Body of pancreas (tissue), 4 donors: ENCODE results near the gene GFRA1. TPM values are rescaled to one million over a fixed set of nuclear protein-coding genes. Genes with fewer than 3 reads are reported as not detected.
A peak's percentile ranks its signal among the peaks of the same experiment; 100 is the strongest.

ENCODE experiments used
- ATAC-seq: fragments of 150-250 bp; one replicate; pipeline ENCODE4 v1.9.1; 2016
- DNase-seq, 4 donors: peaks; one replicate each; pipeline ENCODE4 v3.0.0-alpha.2; 2019
- H3K27ac ChIP-seq, 4 donors: fragments of 200-600 bp; sonication (generic); 1 replicate in 3 of 4; 2 replicates in 1 of 4; pipeline versions ENCODE4 v1.5.1 to v1.6.1; 2016 to 2019; ENCODE audit warnings: mild to moderate bottlenecking in 1 of 4, mixed read lengths in 1 of 4, moderate library complexity in 1 of 4
- H3K27me3 ChIP-seq, 2 donors: fragments of 200-600 bp; sonication (generic); one replicate each; pipeline ENCODE4 v1.6.0; 2016; ENCODE audit warnings: mild to moderate bottlenecking in 1 of 2
- H3K36me3 ChIP-seq, 2 donors: fragments of 200-600 bp; sonication (generic); replicated peaks in 1 of 2; 2 replicates each; pipeline ENCODE4 v1.5.1; 2016; ENCODE audit warnings: low read depth in 2 of 2; ENCODE audit not compliant: insufficient read depth in 1 of 2
- H3K4me1 ChIP-seq: fragments of 200-600 bp; sonication (generic); one replicate; pipeline ENCODE4 v1.6.0; 2016
- H3K4me3 ChIP-seq, 2 donors: fragments of 200-600 bp; sonication (generic); 1 replicate in 1 of 2; 2 replicates in 1 of 2; pipeline ENCODE4 v1.5.1; 2016 to 2019
- H3K9me3 ChIP-seq, 3 donors: fragments of 200-600 bp; sonication (generic); 1 replicate in 2 of 3; 2 replicates in 1 of 3; pipeline ENCODE4 v1.5.1; 2016
- CTCF ChIP-seq, 7 experiments: fragments of 450-650 bp in 4 of 7; fragments of 200-600 bp in 3 of 7; sonication (generic) in 3 of 7; IDR thresholded peaks; one replicate each; pipeline ENCODE4 v1.5.1; 2016 to 2019; ENCODE audit warnings: antibody characterized with exemption in 7 of 7
- POLR2A ChIP-seq, 3 donors: fragments of 450-650 bp; IDR thresholded peaks; one replicate each; pipeline ENCODE4 v1.6.1; 2016; ENCODE audit warnings: antibody characterized with exemption in 3 of 3, mild to moderate bottlenecking in 2 of 3
- WGBS, 2 donors: methylation state at CpG; one replicate each; pipeline ENCODE4 v1.1.5; 2017; 5-methylcytosine and 5-hydroxymethylcytosine counted together
- intact Hi-C: fragments of 100-400 bp; cut with DNase I; formaldehyde crosslinking; loops from one replicate; pipeline ENCODE4 v1.15.1; 2023
- total RNA-seq, 2 donors: library from RNA; depleted of rRNA; stranded (reverse); fragments of >200 nt; gene quantifications; one replicate each; pipeline ENCODE4 v1.1.0, GENCODE V29; 2016

Gene GFRA1
- total RNA-seq, 2 donors from 2014 or later = 4.2 to 6.9 TPM

GRCh38 chr10:116063107-116063506, 209.9 kb downstream of the GFRA1 start:
- Histone ChIP-seq H3K27ac (no peak overlapping the region), H3K27me3 (no peaks in the 10 kb centered on the region), H3K4me1 (no peaks in the 10 kb centered on the region), H3K36me3 (no peaks in the 10 kb centered on the region), H3K4me3 (no peak overlapping the region), H3K9me3 (no peaks in the 10 kb centered on the region)
- no peak for DNase-seq
- intact Hi-C loops = no loop called here
- no peak for ATAC-seq
- TF ChIP-seq POLR2A (IDR thresholded peaks at IDR 0.05) (no peak), CTCF (IDR thresholded peaks at IDR 0.05) (no peak)
- WGBS, 2 donors = 70 to 73% methylated on average over 4 of the region's 4 CpGs

GRCh38 chr10:116060864-116061263, 212.1 kb downstream of the GFRA1 start:
- DNase-seq (no peak), ATAC-seq (no peak)
- 77 to 81% methylated on average over 7 of the region's 7 CpGs for WGBS, 2 donors
- TF ChIP-seq CTCF (IDR thresholded peaks at IDR 0.05) (no peak), POLR2A (IDR thresholded peaks at IDR 0.05) (no peak)
- intact Hi-C loops = no loop called here
- H3K9me3 ChIP-seq = no peaks in the 10 kb centered on the region
- H3K36me3 ChIP-seq = no peaks in the 10 kb centered on the region
- H3K27me3 ChIP-seq = no peaks in the 10 kb centered on the region
- no peak overlapping the region for H3K4me3 ChIP-seq
- H3K4me1 ChIP-seq = no peaks in the 10 kb centered on the region
- H3K27ac ChIP-seq = no peak overlapping the region

- H3K4me3 ChIP-seq = no peak overlapping the region
- 88 to 95% methylated on average over 4 to 7 of the region's 7 CpGs for WGBS, 2 donors
- no peaks in the 10 kb centered on the region for H3K9me3 ChIP-seq
- no peak overlapping the region for H3K27ac ChIP-seq
- no peak for DNase-seq
- H3K27me3 ChIP-seq = no peaks in the 10 kb centered on the region
- TF ChIP-seq CTCF (IDR thresholded peaks at IDR 0.05) = no peak
- TF ChIP-seq POLR2A (IDR thresholded peaks at IDR 0.05) = no peak
- no peaks in the 10 kb centered on the region for H3K36me3 ChIP-seq
- H3K4me1 ChIP-seq = no peaks in the 10 kb centered on the region
- intact Hi-C loops = no loop called here
- ATAC-seq = no peak
These were observed 213.7 kb downstream of the GFRA1 start for GRCh38 chr10:116059320-116059719.

- Histone ChIP-seq H3K27ac (no peak overlapping the region), H3K4me3 (no peak overlapping the region), H3K4me1 (no peaks in the 10 kb centered on the region), H3K36me3 (no peaks in the 10 kb centered on the region), H3K27me3 (no peaks in the 10 kb centered on the region), H3K9me3 (no peaks in the 10 kb centered on the region)
- WGBS, 2 donors = 79 to 84% methylated on average over 10 to 11 of the region's 11 CpGs
- peak in 3 of 4 donors; percentile 18 to 41 (median 19) for DNase-seq
- TF ChIP-seq CTCF (IDR thresholded peaks at IDR 0.05) = no peak
- TF ChIP-seq POLR2A (IDR thresholded peaks at IDR 0.05) = no peak
- intact Hi-C loops = no loop called here
- ATAC-seq = peak; percentile 38
These were observed 216.3 kb downstream of the GFRA1 start for GRCh38 chr10:116056445-116057293.

GRCh38 chr10:116055917-116056252, 217.1 kb downstream of the GFRA1 start:
- ATAC-seq (no peak), DNase-seq (no peak)
- Histone ChIP-seq H3K27ac (no peak overlapping the region), H3K27me3 (no peaks in the 10 kb centered on the region), H3K4me3 (no peak overlapping the region), H3K4me1 (no peaks in the 10 kb centered on the region), H3K9me3 (no peaks in the 10 kb centered on the region), H3K36me3 (no peaks in the 10 kb centered on the region)
- intact Hi-C loops = no loop called here
- TF ChIP-seq POLR2A (IDR thresholded peaks at IDR 0.05) = no peak
- TF ChIP-seq CTCF (IDR thresholded peaks at IDR 0.05) = no peak
- 93 to 94% methylated on average over 3 of the region's 3 CpGs for WGBS, 2 donors
